HG02678 (cell line): Measurements from ENCODE around the gene SPEN.
"Not testable (repeated sequence)": the region's sequence is repeated elsewhere in the genome, so short reads cannot be mapped to it uniquely, and the experiment has no call there.

ENCODE experiments used
- ATAC-seq: cut with Tn5 transposase; IDR thresholded peaks from one replicate; pipeline ENCODE4 v1.9.1; 2021; ENCODE audit warnings: mild to moderate bottlenecking, moderate library complexity; ENCODE audit not compliant: unreplicated experiment

Gene SPEN

GRCh38 chr1:15847100-15847892, at the start of gene SPEN:
SPEN (plus strand) TSS chr1:15847707; CDS start chr1:15848068, 361 bp downstream.
- peak; percentile 65 for ATAC-seq

GRCh38 chr1:15799004-15799867, 48.3 kb upstream of the SPEN start:
- ATAC-seq = no peak

GRCh38 chr1:15799928-15800835, 47.3 kb upstream of the SPEN start:
- no peak for ATAC-seq

GRCh38 chr1:15802234-15802965, 45.1 kb upstream of the SPEN start:
- ATAC-seq = no peak

- ATAC-seq = no peak
Measured at GRCh38 chr1:15803380-15803779, 44.1 kb upstream of the SPEN start.

GRCh38 chr1:15804060-15804459, 43.4 kb upstream of the SPEN start:
- ATAC-seq = no peak

- no peak for ATAC-seq
Measured at GRCh38 chr1:15807121-15807520, 40.4 kb upstream of the SPEN start.

GRCh38 chr1:15807549-15807948, 40.0 kb upstream of the SPEN start, which contains the start of gene UQCRHL:
UQCRHL (minus strand) TSS chr1:15807649; CDS start chr1:15807649, 0 bp downstream.
- not testable (repeated sequence) for ATAC-seq

GRCh38 chr1:15808955-15809354, 38.6 kb upstream of the SPEN start:
- ATAC-seq = no peak

GRCh38 chr1:15810073-15810472, 37.4 kb upstream of the SPEN start:
- no peak for ATAC-seq

- no peak for ATAC-seq
Measured at GRCh38 chr1:15816674-15817073, 30.8 kb upstream of the SPEN start.

- ATAC-seq = no peak
Measured at GRCh38 chr1:15820478-15820877, 27.0 kb upstream of the SPEN start.

GRCh38 chr1:15825800-15826199, 21.7 kb upstream of the SPEN start:
- no peak for ATAC-seq

- ATAC-seq = no peak
Measured at GRCh38 chr1:15826810-15827507, 20.5 kb upstream of the SPEN start.

GRCh38 chr1:15827567-15827966, 19.9 kb upstream of the SPEN start:
- ATAC-seq = not testable (repeated sequence)

- not testable (repeated sequence) for ATAC-seq
Measured at GRCh38 chr1:15828931-15829330, 18.6 kb upstream of the SPEN start.

GRCh38 chr1:15830258-15830657, 17.2 kb upstream of the SPEN start:
- no peak for ATAC-seq

GRCh38 chr1:15833069-15833679, 14.3 kb upstream of the SPEN start:
- no peak for ATAC-seq

- ATAC-seq = no peak
Measured at GRCh38 chr1:15833842-15834405, 13.6 kb upstream of the SPEN start.
